H9 (cell line): ENCODE measurements around the gene NUP37. TPM values are rescaled to one million over a fixed set of nuclear protein-coding genes. Genes with fewer than 3 reads are reported as not detected.

Experiments used
- DNase-seq: peaks from one replicate; pipeline ENCODE4 v3.0.0-alpha.2; 2017
- H2AFZ ChIP-seq: one replicate; pipeline ENCODE4 v1.6.1; 2013; ENCODE audit warnings: mild to moderate bottlenecking, low read length, control low read depth, moderate library complexity
- H2AK5ac ChIP-seq: 2 replicates; pipeline ENCODE4 v1.6.1; 2013; ENCODE audit warnings: low read length, control low read depth, mixed read lengths; ENCODE audit not compliant: insufficient read length
- H2BK120ac ChIP-seq: one replicate; pipeline ENCODE4 v1.6.1; 2013; ENCODE audit warnings: low read depth, mild to moderate bottlenecking, low read length, control low read depth, inconsistent platforms; ENCODE audit not compliant: poor library complexity, severe bottlenecking
- H2BK12ac ChIP-seq: 2 replicates; pipeline ENCODE4 v1.6.1; 2013; ENCODE audit warnings: low read length, control low read depth, mixed read lengths, low read depth; ENCODE audit not compliant: insufficient read length
- H2BK15ac ChIP-seq: 2 replicates; pipeline ENCODE4 v1.6.1; 2013; ENCODE audit warnings: low read depth, low read length, control low read depth
- H2BK20ac ChIP-seq: one replicate; pipeline ENCODE4 v1.6.1; 2013; ENCODE audit warnings: low read depth, mild to moderate bottlenecking, low read length, control low read depth, inconsistent platforms; ENCODE audit not compliant: poor library complexity, severe bottlenecking
- H2BK5ac ChIP-seq: 2 replicates; pipeline ENCODE4 v1.6.1; 2013; ENCODE audit warnings: low read length, control low read depth, mixed read lengths; ENCODE audit not compliant: insufficient read length
- H3K14ac ChIP-seq: 2 replicates; pipeline ENCODE4 v1.6.1; 2013; ENCODE audit warnings: low read length, control low read depth; ENCODE audit not compliant: insufficient read depth
- H3K18ac ChIP-seq: 2 replicates; pipeline ENCODE4 v1.6.1; 2013; ENCODE audit warnings: low read depth, mild to moderate bottlenecking, mixed read lengths, low read length, control low read depth; ENCODE audit not compliant: insufficient read length
- H3K23ac ChIP-seq: 2 replicates; pipeline ENCODE4 v1.6.1; 2013; ENCODE audit warnings: low read length, control low read depth, mixed read lengths, low read depth; ENCODE audit not compliant: insufficient read length
- H3K23me2 ChIP-seq: 2 replicates; pipeline ENCODE4 v1.6.1; 2013; ENCODE audit warnings: low read depth, mild to moderate bottlenecking, mixed read lengths, low read length, control low read depth; ENCODE audit not compliant: insufficient read length, poor library complexity, severe bottlenecking
- H3K27ac ChIP-seq: 2 replicates; pipeline ENCODE4 v1.5.1; 2013; ENCODE audit warnings: low read length, control low read depth, mixed read lengths, low read depth; ENCODE audit not compliant: insufficient read length
- H3K27me3 ChIP-seq: 2 replicates; pipeline ENCODE4 v1.6.1; 2013; ENCODE audit warnings: low read length, control low read depth, inconsistent platforms; ENCODE audit not compliant: insufficient read depth
- H3K4ac ChIP-seq: 2 replicates; pipeline ENCODE4 v1.6.1; 2013; ENCODE audit warnings: low read depth, mild to moderate bottlenecking, control low read depth, inconsistent platforms, low read length, moderate library complexity
- H3K4me1 ChIP-seq: 2 replicates; pipeline ENCODE4 v1.6.1; 2013; ENCODE audit warnings: low read length, control low read depth, inconsistent platforms; ENCODE audit not compliant: insufficient read depth
- H3K4me2 ChIP-seq: 2 replicates; pipeline ENCODE4 v1.6.1; 2013; ENCODE audit warnings: low read length, control low read depth, mixed read lengths; ENCODE audit not compliant: insufficient read length, insufficient read depth
- H3K56ac ChIP-seq: 2 replicates; pipeline ENCODE4 v1.6.1; 2013; ENCODE audit warnings: low read depth, mild to moderate bottlenecking, mixed read lengths, low read length, control low read depth; ENCODE audit not compliant: insufficient read length
- H3K79me1 ChIP-seq: 2 replicates; pipeline ENCODE4 v1.6.1; 2013; ENCODE audit warnings: low read depth, mild to moderate bottlenecking, moderate library complexity, low read length, control low read depth, inconsistent platforms; ENCODE audit not compliant: insufficient read depth, poor library complexity, severe bottlenecking
- H3K79me2 ChIP-seq: 2 replicates; pipeline ENCODE4 v1.6.1; 2013; ENCODE audit warnings: low read length, control low read depth, inconsistent platforms; ENCODE audit not compliant: insufficient read depth
- H3K9ac ChIP-seq: 2 replicates; pipeline ENCODE4 v1.6.1; 2013; ENCODE audit warnings: low read length, control low read depth, mixed read lengths; ENCODE audit not compliant: insufficient read length; ENCODE audit errors: extremely low read depth
- H3K9me3 ChIP-seq: one replicate; pipeline ENCODE4 v1.6.1; 2013; ENCODE audit warnings: low read depth, low read length, inconsistent platforms; ENCODE audit not compliant: control insufficient read depth
- H3T11ph ChIP-seq: one replicate; pipeline ENCODE4 v1.6.1; 2013; ENCODE audit warnings: mild to moderate bottlenecking, low read length, control low read depth, inconsistent platforms
- H4K20me1 ChIP-seq: one replicate; pipeline ENCODE4 v1.6.1; 2013; ENCODE audit not compliant: control insufficient read depth, insufficient read length, insufficient read depth
- H4K5ac ChIP-seq: 2 replicates; pipeline ENCODE4 v1.6.1; 2013; ENCODE audit warnings: low read depth, mild to moderate bottlenecking, mixed read lengths, low read length, control low read depth; ENCODE audit not compliant: insufficient read length
- H4K8ac ChIP-seq: replicated peaks from 2 replicates; pipeline ENCODE4 v1.6.1; 2013; ENCODE audit warnings: low read length, control low read depth, mixed read lengths, low read depth; ENCODE audit not compliant: insufficient read length
- H4K91ac ChIP-seq: 2 replicates; pipeline ENCODE4 v1.6.1; 2013; ENCODE audit warnings: low read depth, mild to moderate bottlenecking, moderate library complexity, mixed read lengths, low read length, control low read depth; ENCODE audit not compliant: insufficient read length
- H3K27ac Mint-ChIP-seq, 3 experiments: 2 replicates in 2 of 3; 3 replicates in 1 of 3; pipeline ENCODE4 v1.8.0; 2020 to 2021; ENCODE audit warnings: mixed read lengths in 3 of 3, mild to moderate bottlenecking in 1 of 3, moderate library complexity in 1 of 3
- H3K27me3 Mint-ChIP-seq: 2 replicates; pipeline ENCODE4 v1.8.0; 2021; ENCODE audit warnings: low read depth, mild to moderate bottlenecking, moderate library complexity, mixed read lengths
- H3K36me3 Mint-ChIP-seq, 3 experiments: 2 replicates in 2 of 3; 3 replicates in 1 of 3; pipeline ENCODE4 v1.8.0; 2020 to 2021; ENCODE audit warnings: low read depth in 3 of 3, mixed read lengths in 3 of 3; ENCODE audit not compliant: insufficient read depth in 1 of 3
- H3K4me1 Mint-ChIP-seq, 2 experiments: 2 replicates each; pipeline ENCODE4 v1.8.0; 2020; ENCODE audit warnings: mixed read lengths in 2 of 2
- H3K4me3 Mint-ChIP-seq, 2 experiments: 2 replicates in 1 of 2; 3 replicates in 1 of 2; pipeline ENCODE4 v1.8.0; 2020 to 2021; ENCODE audit warnings: mild to moderate bottlenecking in 2 of 2, mixed read lengths in 2 of 2, moderate library complexity in 1 of 2
- H3K9me3 Mint-ChIP-seq, 2 experiments: 2 replicates in 1 of 2; 3 replicates in 1 of 2; pipeline ENCODE4 v1.8.0; 2020; ENCODE audit warnings: mild to moderate bottlenecking in 2 of 2, mixed read lengths in 2 of 2, moderate library complexity in 1 of 2
- WGBS: extraction: QIAGEN DNeasy Blood & Tissue Kit; methylation state at CpG from one replicate; pipeline ENCODE4 v1.1.7; 2013; ENCODE audit warnings: missing lambda C conversion rate, low lambda C conversion rate, mixed read lengths; ENCODE audit not compliant: insufficient read length; ENCODE audit errors: extremely low coverage; 5-methylcytosine and 5-hydroxymethylcytosine counted together
- total RNA-seq: library from RNA; stranded (reverse); gene quantifications from 2 replicates; pipeline ENCODE4 v1.2.1, GENCODE V29; 2021
- TF ChIP-seq, protein P1 (sequence below): fragments of 200-600 bp; sonication (generic); conservative IDR thresholded peaks from 3 replicates; pipeline ENCODE4 v1.8.0; 2021; ENCODE audit warnings: antibody characterized with exemption, mild to moderate bottlenecking

The NUP37 gene
- total RNA-seq, 1 experiment from 2014 or later: 62.5 TPM

DNA sequence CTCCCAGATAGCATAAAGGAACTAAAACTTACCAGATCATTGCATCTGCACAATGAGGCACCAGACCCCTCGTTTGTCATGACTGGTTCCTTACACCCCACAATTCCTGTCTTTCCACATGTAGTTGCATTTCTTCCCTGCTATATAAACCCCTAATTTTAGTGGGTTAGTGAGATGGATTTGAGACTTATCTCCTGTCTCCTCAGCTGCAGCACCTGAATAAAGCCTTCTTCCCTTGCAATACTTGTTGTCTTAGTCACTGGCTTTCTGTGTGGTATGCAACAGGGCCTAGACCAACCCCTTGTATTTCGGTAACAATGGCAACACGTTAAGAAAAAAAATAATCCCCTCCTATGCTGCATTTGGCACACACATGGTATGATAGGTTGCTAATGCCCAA lies 13.0 kb downstream of the NUP37 start:
- Histone ChIP-seq H2BK5ac (no peak overlapping the region), H3K18ac (no peak overlapping the region), H3K4me2 (no peak overlapping the region), H4K8ac (no peak overlapping the region), H2BK120ac (no peak overlapping the region), H3K23ac (no peak overlapping the region), H2BK12ac (no peak overlapping the region), H4K5ac (no peak overlapping the region), H3K56ac (no peak overlapping the region), H3K4me1 (no peaks in the 10 kb centered on the region), H4K91ac (no peak overlapping the region), H2AFZ (no peak overlapping the region), H3K79me1 (no peaks in the 10 kb centered on the region), H3K14ac (no peak overlapping the region), H2AK5ac (no peak overlapping the region), H3K9me3 (no peaks in the 10 kb centered on the region), H3K9ac (no peak overlapping the region), H3K4ac (no peak overlapping the region), H4K20me1 (no peaks in the 10 kb centered on the region), H3K27ac (no peak overlapping the region), H3K27me3 (no peaks in the 10 kb centered on the region), H2BK15ac (no peak overlapping the region), H3K79me2 (no peaks in the 10 kb centered on the region), H2BK20ac (no peak overlapping the region), H3K23me2 (no peaks in the 10 kb centered on the region), H3T11ph (no peak overlapping the region)
- Mint-ChIP-seq H3K27me3 (no peaks in the 10 kb centered on the region; the same call in 1 of the 2 replicates), H3K27ac (peak overlapping the region in 1 of 3 experiments; percentile 52; a peak in 1 of 7 replicates), H3K9me3 (peaks cover 0 to 9% of the 10 kb centered on the region in 2 experiments; a peak in 4 of 5 replicates), H3K4me3 (no peak overlapping the region), H3K4me1 (no peaks in the 10 kb centered on the region), H3K36me3 (peaks cover 77 to 92% (median 91%) of the 10 kb centered on the region in 3 experiments)
- WGBS: no CpG with 5 or more reads among the region's 3 CpGs
- DNase-seq: no peak
- TF ChIP-seq, protein P1, sequence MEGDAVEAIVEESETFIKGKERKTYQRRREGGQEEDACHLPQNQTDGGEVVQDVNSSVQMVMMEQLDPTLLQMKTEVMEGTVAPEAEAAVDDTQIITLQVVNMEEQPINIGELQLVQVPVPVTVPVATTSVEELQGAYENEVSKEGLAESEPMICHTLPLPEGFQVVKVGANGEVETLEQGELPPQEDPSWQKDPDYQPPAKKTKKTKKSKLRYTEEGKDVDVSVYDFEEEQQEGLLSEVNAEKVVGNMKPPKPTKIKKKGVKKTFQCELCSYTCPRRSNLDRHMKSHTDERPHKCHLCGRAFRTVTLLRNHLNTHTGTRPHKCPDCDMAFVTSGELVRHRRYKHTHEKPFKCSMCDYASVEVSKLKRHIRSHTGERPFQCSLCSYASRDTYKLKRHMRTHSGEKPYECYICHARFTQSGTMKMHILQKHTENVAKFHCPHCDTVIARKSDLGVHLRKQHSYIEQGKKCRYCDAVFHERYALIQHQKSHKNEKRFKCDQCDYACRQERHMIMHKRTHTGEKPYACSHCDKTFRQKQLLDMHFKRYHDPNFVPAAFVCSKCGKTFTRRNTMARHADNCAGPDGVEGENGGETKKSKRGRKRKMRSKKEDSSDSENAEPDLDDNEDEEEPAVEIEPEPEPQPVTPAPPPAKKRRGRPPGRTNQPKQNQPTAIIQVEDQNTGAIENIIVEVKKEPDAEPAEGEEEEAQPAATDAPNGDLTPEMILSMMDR: no peak
